AG10803 (cell line): ENCODE measurements around the gene STAM2.
"Not testable (repeated sequence)": the region's sequence is repeated elsewhere in the genome, so short reads cannot be mapped to it uniquely, and the experiment has no call there.

Experiments used
- DNase-seq: peaks from one replicate; pipeline ENCODE4 v3.0.0; 2010; ENCODE audit warnings: low read depth
- H3K4me3 ChIP-seq: 2 replicates; pipeline ENCODE4 v1.5.1; 2011; ENCODE audit warnings: mild to moderate bottlenecking, low read length, control low read depth
- CTCF ChIP-seq: conservative IDR thresholded peaks from 2 replicates; pipeline ENCODE4 v1.5.1; 2011; ENCODE audit warnings: mild to moderate bottlenecking, low read length, control low read depth, inconsistent platforms

The STAM2 gene

GRCh38 chr2:152122161-152122560 is 53.4 kb downstream of the STAM2 start:
- TF ChIP-seq CTCF = no peak
- no peak for DNase-seq
- H3K4me3 ChIP-seq = no peak overlapping the region

GRCh38 chr2:152120430-152120829 is 55.1 kb downstream of the STAM2 start:
- no peak overlapping the region for H3K4me3 ChIP-seq
- DNase-seq = no peak
- no peak for TF ChIP-seq CTCF

GRCh38 chr2:152115952-152116351 is 59.6 kb downstream of the STAM2 start:
- TF ChIP-seq CTCF = peak; percentile 25; the same call in 1 of the 2 replicates
- DNase-seq = no peak

GRCh38 chr2:152114366-152114765 is 61.2 kb downstream of the STAM2 start:
- H3K4me3 ChIP-seq = no peak overlapping the region
- DNase-seq = no peak
- no peak for TF ChIP-seq CTCF

More at GRCh38 chr2:152115952-152116351, 59.6 kb downstream of the STAM2 start:
- no peak overlapping the region for H3K4me3 ChIP-seq

GRCh38 chr2:152107140-152107539 is 68.4 kb downstream of the STAM2 start:
- not testable (repeated sequence) for DNase-seq

GRCh38 chr2:152106464-152106863 is 69.1 kb downstream of the STAM2 start:
- no peak for DNase-seq
- H3K4me3 ChIP-seq = no peak overlapping the region
- no peak for TF ChIP-seq CTCF

More at GRCh38 chr2:152107140-152107539, 68.4 kb downstream of the STAM2 start:
- not testable (repeated sequence) for H3K4me3 ChIP-seq

GRCh38 chr2:152103271-152103670 is 72.3 kb downstream of the STAM2 start:
- no peak for DNase-seq
- no peak for TF ChIP-seq CTCF
- H3K4me3 ChIP-seq = no peak overlapping the region

GRCh38 chr2:152100961-152101360 is 74.6 kb downstream of the STAM2 start:
- TF ChIP-seq CTCF = no peak
- no peak for DNase-seq
- no peak overlapping the region for H3K4me3 ChIP-seq
